ENCODE data around the gene ARRDC1. TPM values are rescaled to one million over a fixed set of nuclear protein-coding genes. Genes with fewer than 3 reads are reported as not detected.
"Not testable (repeated sequence)": the region's sequence is repeated elsewhere in the genome, so short reads cannot be mapped to it uniquely, and the experiment has no call there.

The ARRDC1 gene
- total and polyA plus RNA-seq, 8 donors: 31.8 to 185 (median 131) TPM

- DNase-seq: no peak
- 47 to 57% (median 52%) methylated on average over 4 of the region's 4 CpGs for WGBS, 5 donors
- H3K36me3 ChIP-seq: peaks cover 9 to 24% (median 16%) of the 10 kb centered on the region in 4 donors
- H3K4me1 ChIP-seq: peaks cover 38 to 71% (median 64%) of the 10 kb centered on the region in 4 donors
- peak overlapping the region; percentile 56 to 82 (median 77) for H3K4me3 ChIP-seq
- TF ChIP-seq EP300 (IDR thresholded peaks at IDR 0.05) (no peak), POLR2A (IDR thresholded peaks at IDR 0.05) (no peak), POLR2AphosphoS5 (IDR thresholded peaks at IDR 0.05) (no peak), CTCF (IDR thresholded peaks at IDR 0.05) (no peak)
- intact Hi-C loops (cut with DNase I; ENCODE audit: low total_unique reads): no loop called here
- no peaks in the 10 kb centered on the region for H3K27me3 ChIP-seq
- no peaks in the 10 kb centered on the region for H3K9me3 ChIP-seq
- peak overlapping the region in 4 of 5 donors; percentile 80 to 88 (median 86) for H3K27ac ChIP-seq
These were observed 14.5 kb downstream of the ARRDC1 start for GRCh38 chr9:137620048-137620405.

GRCh38 chr9:137620581-137620980 is 15.1 kb downstream of the ARRDC1 start:
- peak overlapping the region in 2 of 4 donors; percentile 56 to 78 for H3K4me3 ChIP-seq
- 73 to 76% (median 74%) methylated on average over 7 of the region's 7 CpGs for WGBS, 5 donors
- DNase-seq: no peak
- H3K4me1 ChIP-seq: peaks cover 36 to 69% (median 62%) of the 10 kb centered on the region in 4 donors
- TF ChIP-seq CTCF (IDR thresholded peaks at IDR 0.05): no peak
- TF ChIP-seq EP300 (IDR thresholded peaks at IDR 0.05): no peak
- TF ChIP-seq POLR2A (IDR thresholded peaks at IDR 0.05): no peak
- TF ChIP-seq POLR2AphosphoS5 (IDR thresholded peaks at IDR 0.05): no peak
- intact Hi-C loops (cut with DNase I; ENCODE audit: low total_unique reads): no loop called here
- no peaks in the 10 kb centered on the region for H3K27me3 ChIP-seq
- peaks cover 4 to 19% (median 10%) of the 10 kb centered on the region in 4 donors for H3K36me3 ChIP-seq
- no peaks in the 10 kb centered on the region for H3K9me3 ChIP-seq
- H3K27ac ChIP-seq: peak overlapping the region in 2 of 5 donors; percentile 16 to 88

- no peaks in the 10 kb centered on the region for H3K27me3 ChIP-seq
- intact Hi-C loops (cut with DNase I; ENCODE audit: low total_unique reads): no loop called here
- H3K9me3 ChIP-seq: no peaks in the 10 kb centered on the region
- no peak for DNase-seq
- 37 to 49% (median 47%) methylated on average over 6 of the region's 6 CpGs for WGBS, 5 donors
- H3K4me1 ChIP-seq: peaks cover 33 to 73% (median 57%) of the 10 kb centered on the region in 4 donors
- H3K4me3 ChIP-seq: peak overlapping the region in 1 of 4 donors; percentile 78
- TF ChIP-seq POLR2AphosphoS5 (IDR thresholded peaks at IDR 0.05) (no peak), CTCF (IDR thresholded peaks at IDR 0.05) (peak in 5 of 7 experiments; percentile 25 to 36 (median 27))
- peaks cover 0 to 12% (median 3%) of the 10 kb centered on the region in 4 donors for H3K36me3 ChIP-seq
- H3K27ac ChIP-seq: peak overlapping the region in 1 of 5 donors; percentile 16
These were observed 15.8 kb downstream of the ARRDC1 start for GRCh38 chr9:137621131-137621757.

- H3K27me3 ChIP-seq; H3K9me3 ChIP-seq; H3K27ac ChIP-seq; DNase-seq; H3K4me3 ChIP-seq; intact Hi-C loops (cut with DNase I; ENCODE audit: low total_unique reads); H3K36me3 ChIP-seq: not testable (repeated sequence)
- H3K4me1 ChIP-seq: peaks cover 31 to 70% (median 54%) of the 10 kb centered on the region in 4 donors
- WGBS, 5 donors: 79 to 92% (median 90%) methylated on average over 8 of the region's 8 CpGs
These were observed 16.7 kb downstream of the ARRDC1 start for GRCh38 chr9:137622211-137622610.

- no peak overlapping the region for H3K4me3 ChIP-seq
- WGBS, 5 donors: 65 to 84% (median 78%) methylated on average over 4 of the region's 4 CpGs
- TF ChIP-seq CTCF (IDR thresholded peaks at IDR 0.05) (no peak), EP300 (IDR thresholded peaks at IDR 0.05) (no peak), POLR2A (IDR thresholded peaks at IDR 0.05) (no peak), POLR2AphosphoS5 (IDR thresholded peaks at IDR 0.05) (no peak)
- no peaks in the 10 kb centered on the region for H3K27me3 ChIP-seq
- H3K4me1 ChIP-seq: peaks cover 21 to 81% (median 54%) of the 10 kb centered on the region in 4 donors
- H3K27ac ChIP-seq: no peak overlapping the region
- intact Hi-C loops (cut with DNase I; ENCODE audit: low total_unique reads): no loop called here
- no peak for DNase-seq
- H3K9me3 ChIP-seq: no peaks in the 10 kb centered on the region
- H3K36me3 ChIP-seq: peaks cover 0 to 5% (median 0%) of the 10 kb centered on the region in 4 donors
These were observed 21.0 kb downstream of the ARRDC1 start for GRCh38 chr9:137626464-137626863.

- DNase-seq; intact Hi-C loops (cut with DNase I; ENCODE audit: low total_unique reads): not testable (repeated sequence)
- WGBS, 5 donors: 97 to 98% (median 98%) methylated on average over 14 of the region's 14 CpGs
These were observed 21.9 kb downstream of the ARRDC1 start for GRCh38 chr9:137627406-137627805.

More at GRCh38 chr9:137627406-137627805, 21.9 kb downstream of the ARRDC1 start:
- H3K9me3 ChIP-seq, H3K4me3 ChIP-seq, H3K27ac ChIP-seq, H3K36me3 ChIP-seq, H3K27me3 ChIP-seq: not testable (repeated sequence)
- H3K4me1 ChIP-seq: peaks cover 17 to 81% (median 54%) of the 10 kb centered on the region in 4 donors
